Measurements from ENCODE around the gene ALLC. TPM values are rescaled to one million over a fixed set of nuclear protein-coding genes. Genes with fewer than 3 reads are reported as not detected.

ALLC gene
- total RNA-seq, 1 donor from 2014 or later = not detected

DNA sequence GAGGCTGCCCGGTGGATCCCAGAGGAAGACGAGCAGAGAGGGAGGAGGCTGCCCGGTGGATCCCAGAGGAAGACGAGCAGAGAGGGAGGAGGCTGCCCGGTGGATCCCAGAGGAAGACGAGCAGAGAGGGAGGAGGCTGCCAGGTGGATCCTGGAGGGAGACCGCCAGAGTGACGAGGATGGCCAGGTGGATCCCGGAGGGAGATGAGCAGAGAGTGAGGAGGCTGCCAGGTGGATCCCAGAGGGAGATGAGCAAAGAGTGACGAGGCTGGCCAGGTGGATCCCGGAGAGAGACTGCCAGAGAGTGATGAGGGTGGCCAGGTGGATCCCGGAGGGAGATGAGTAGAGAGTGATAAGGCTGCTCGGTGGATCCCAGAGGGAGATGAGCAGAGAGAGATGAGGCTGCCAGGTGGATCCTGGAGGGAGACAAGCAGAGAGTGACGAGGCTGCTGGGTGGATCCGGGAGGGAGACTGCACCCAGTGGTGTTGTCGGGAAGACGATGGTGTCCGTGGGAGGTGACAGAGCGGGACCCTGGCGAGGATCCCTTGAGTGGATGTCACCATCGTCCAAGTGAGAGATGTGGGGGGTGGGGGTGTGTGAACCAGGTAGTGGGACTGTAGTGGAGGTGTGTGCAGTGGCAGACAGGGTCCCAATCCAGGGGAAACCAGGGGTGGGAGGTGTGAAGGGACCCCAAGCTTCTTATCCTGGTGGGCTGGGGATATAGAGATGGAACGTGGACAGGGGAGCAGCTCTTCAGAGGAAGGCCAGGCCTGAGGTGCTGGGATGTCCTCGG, 67.7 kb downstream of the ALLC start:
- no peak overlapping the region for H3K27ac Mint-ChIP-seq (ENCODE audit: unreplicated experiment)
- H3K9me3 Mint-ChIP-seq (ENCODE audit: low read depth) = peaks cover 10% of the 10 kb centered on the region
- no peak for DNase-seq (ENCODE audit: low spot score)
- no peak for TF ChIP-seq CTCF (IDR thresholded peaks at IDR 0.05)
- peaks cover 38% of the 10 kb centered on the region for H3K27me3 Mint-ChIP-seq (ENCODE audit: low read depth)
- H3K36me3 Mint-ChIP-seq (ENCODE audit: low read depth) = peaks cover 2% of the 10 kb centered on the region
- no peak overlapping the region for H3K4me3 Mint-ChIP-seq (ENCODE audit: unreplicated experiment)
- H3K4me1 Mint-ChIP-seq (ENCODE audit: low read depth) = peaks cover 11% of the 10 kb centered on the region

GRCh38 chr2:3726511-3726910, 68.5 kb downstream of the ALLC start:
- no peak overlapping the region for H3K27ac Mint-ChIP-seq (ENCODE audit: unreplicated experiment)
- peaks cover 14% of the 10 kb centered on the region for H3K4me1 Mint-ChIP-seq (ENCODE audit: low read depth)
- no peak for TF ChIP-seq CTCF (IDR thresholded peaks at IDR 0.05)
- peaks cover 1% of the 10 kb centered on the region for H3K36me3 Mint-ChIP-seq (ENCODE audit: low read depth)
- H3K9me3 Mint-ChIP-seq (ENCODE audit: low read depth) = peaks cover 3% of the 10 kb centered on the region
- DNase-seq (ENCODE audit: low spot score) = no peak
- peaks cover 35% of the 10 kb centered on the region for H3K27me3 Mint-ChIP-seq (ENCODE audit: low read depth)
- no peak overlapping the region for H3K4me3 Mint-ChIP-seq (ENCODE audit: unreplicated experiment)

DNA sequence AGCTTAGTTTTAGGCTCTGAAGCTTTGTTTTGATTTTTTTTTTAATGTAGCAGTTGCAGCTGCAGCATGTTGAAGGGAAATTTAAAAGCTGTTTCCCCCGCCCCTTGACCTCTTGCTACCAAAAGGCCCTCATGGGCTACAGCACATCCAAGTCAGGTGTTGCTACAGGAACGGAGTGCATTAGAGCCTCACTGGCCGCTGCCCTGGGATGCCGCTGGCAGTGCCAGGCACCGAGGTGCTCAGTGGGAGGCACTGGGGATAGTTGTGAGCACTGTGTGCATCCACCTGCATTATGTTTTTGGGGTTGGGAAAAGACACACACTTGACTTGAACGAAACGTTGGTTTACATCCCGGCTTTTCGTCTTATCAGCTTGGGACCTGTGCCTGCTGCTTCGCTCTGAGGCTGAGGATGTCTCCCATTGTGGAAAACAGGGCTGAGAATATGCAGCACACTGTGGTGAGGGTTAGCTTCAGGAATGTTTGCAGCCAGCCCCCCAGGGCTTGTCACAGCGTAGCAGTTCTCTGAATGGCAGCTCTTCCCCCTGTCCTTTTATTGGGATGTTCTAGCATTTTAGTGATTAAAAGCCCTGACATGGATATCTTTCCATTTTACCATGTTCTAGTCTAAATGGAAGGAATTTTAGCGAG, 69.5 kb downstream of the ALLC start:
- peak overlapping the region; percentile 62 for H3K4me3 Mint-ChIP-seq (ENCODE audit: unreplicated experiment)
- H3K9me3 Mint-ChIP-seq (ENCODE audit: low read depth) = no peaks in the 10 kb centered on the region
- H3K4me1 Mint-ChIP-seq (ENCODE audit: low read depth) = peaks cover 14% of the 10 kb centered on the region
- TF ChIP-seq CTCF (IDR thresholded peaks at IDR 0.05) = no peak
- H3K36me3 Mint-ChIP-seq (ENCODE audit: low read depth) = no peaks in the 10 kb centered on the region
- H3K27me3 Mint-ChIP-seq (ENCODE audit: low read depth) = peaks cover 28% of the 10 kb centered on the region
- H3K27ac Mint-ChIP-seq (ENCODE audit: unreplicated experiment) = no peak overlapping the region
- no peak for DNase-seq (ENCODE audit: low spot score)

DNA sequence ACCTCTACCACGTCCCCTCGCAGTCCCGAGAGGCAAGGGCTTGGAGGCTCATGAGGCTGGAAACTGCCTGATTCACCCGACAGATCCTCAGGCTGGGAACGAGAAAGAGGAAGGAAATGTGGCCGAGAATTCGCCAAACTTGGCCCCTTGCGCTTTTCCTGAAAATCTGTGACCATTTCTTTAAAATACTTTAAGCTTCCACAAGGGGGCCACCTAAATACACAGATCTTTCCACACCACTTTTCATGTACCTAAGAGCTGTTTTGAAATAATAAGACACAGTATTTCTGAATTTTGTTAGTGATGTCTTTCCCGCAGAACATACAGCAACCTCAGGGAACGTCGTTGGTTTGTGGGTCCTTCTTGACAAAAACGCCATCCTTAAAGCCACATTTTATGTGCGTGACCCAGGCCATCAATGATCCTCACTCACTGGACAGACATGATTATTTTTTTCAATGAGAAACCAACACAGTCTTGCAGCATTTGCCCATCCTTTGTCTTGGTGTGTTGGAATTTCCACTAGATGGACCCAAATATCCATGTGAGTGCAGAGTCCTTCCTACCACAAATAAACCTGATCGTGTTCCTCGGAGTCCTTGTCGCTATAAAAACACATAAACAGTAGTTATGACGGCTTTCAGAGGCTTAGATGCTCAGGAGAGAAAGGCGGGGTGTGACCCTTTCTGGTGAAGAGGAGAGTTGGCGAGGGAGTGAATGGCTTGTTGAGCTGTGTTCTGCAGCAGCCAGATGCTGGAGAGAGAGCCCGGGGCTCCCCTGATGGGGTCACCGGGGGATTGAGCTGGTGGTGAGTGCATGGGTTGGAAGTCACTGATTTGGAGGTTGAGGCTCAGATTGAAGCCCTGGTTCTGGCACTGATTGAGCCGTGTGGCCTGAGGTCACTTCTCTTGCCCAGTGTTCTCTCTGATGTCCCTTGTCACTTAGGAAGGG, 70.4 kb downstream of the ALLC start:
- TF ChIP-seq CTCF (IDR thresholded peaks at IDR 0.05) = peak; percentile 86
- Mint-ChIP-seq H3K36me3 (ENCODE audit: low read depth) (no peaks in the 10 kb centered on the region), H3K27me3 (ENCODE audit: low read depth) (peaks cover 24% of the 10 kb centered on the region), H3K4me1 (ENCODE audit: low read depth) (peaks cover 14% of the 10 kb centered on the region), H3K9me3 (ENCODE audit: low read depth) (no peaks in the 10 kb centered on the region), H3K27ac (ENCODE audit: unreplicated experiment) (peak overlapping the region; percentile 79), H3K4me3 (ENCODE audit: unreplicated experiment) (peak overlapping the region; percentile 62)
- DNase-seq (ENCODE audit: low spot score) = no peak

DNA sequence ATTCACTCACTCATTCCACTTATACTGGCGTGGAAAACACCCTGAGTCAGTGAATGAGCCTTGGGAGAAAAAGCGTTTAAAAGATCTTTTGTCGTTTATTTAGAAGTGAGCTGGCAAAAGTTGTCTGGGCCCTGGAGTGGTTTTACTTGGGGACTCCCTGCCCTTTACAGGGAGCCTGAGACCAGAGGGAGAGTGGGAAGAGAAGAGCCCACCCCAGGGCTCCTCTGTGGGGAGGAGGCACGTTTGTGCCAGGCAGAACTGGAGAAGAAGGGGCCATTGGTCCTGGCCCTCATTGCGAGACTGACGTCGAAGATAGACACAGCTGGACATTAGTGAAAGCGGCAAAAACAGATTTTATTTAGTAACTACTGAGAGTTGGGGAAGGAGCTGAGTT, 71.1 kb downstream of the ALLC start:
- no peak for TF ChIP-seq CTCF (IDR thresholded peaks at IDR 0.05)
- peaks cover 17% of the 10 kb centered on the region for H3K27me3 Mint-ChIP-seq (ENCODE audit: low read depth)
- no peak overlapping the region for H3K27ac Mint-ChIP-seq (ENCODE audit: unreplicated experiment)
- no peak for DNase-seq (ENCODE audit: low spot score)
- peaks cover 14% of the 10 kb centered on the region for H3K4me1 Mint-ChIP-seq (ENCODE audit: low read depth)
- no peaks in the 10 kb centered on the region for H3K36me3 Mint-ChIP-seq (ENCODE audit: low read depth)
- no peaks in the 10 kb centered on the region for H3K9me3 Mint-ChIP-seq (ENCODE audit: low read depth)
- H3K4me3 Mint-ChIP-seq (ENCODE audit: unreplicated experiment) = no peak overlapping the region
